Activated naive CD4-positive, alpha-beta T cell treated with anti-CD3 and anti-CD28 coated beads, Interleukin-2, amount 50 U/mL, for 16 hours (primary cell): ENCODE data around the gene BMI1.

Source experiments
- DNase-seq: peaks from one replicate; pipeline ENCODE4 v3.0.0-alpha.2; 2020

Gene BMI1

DNA sequence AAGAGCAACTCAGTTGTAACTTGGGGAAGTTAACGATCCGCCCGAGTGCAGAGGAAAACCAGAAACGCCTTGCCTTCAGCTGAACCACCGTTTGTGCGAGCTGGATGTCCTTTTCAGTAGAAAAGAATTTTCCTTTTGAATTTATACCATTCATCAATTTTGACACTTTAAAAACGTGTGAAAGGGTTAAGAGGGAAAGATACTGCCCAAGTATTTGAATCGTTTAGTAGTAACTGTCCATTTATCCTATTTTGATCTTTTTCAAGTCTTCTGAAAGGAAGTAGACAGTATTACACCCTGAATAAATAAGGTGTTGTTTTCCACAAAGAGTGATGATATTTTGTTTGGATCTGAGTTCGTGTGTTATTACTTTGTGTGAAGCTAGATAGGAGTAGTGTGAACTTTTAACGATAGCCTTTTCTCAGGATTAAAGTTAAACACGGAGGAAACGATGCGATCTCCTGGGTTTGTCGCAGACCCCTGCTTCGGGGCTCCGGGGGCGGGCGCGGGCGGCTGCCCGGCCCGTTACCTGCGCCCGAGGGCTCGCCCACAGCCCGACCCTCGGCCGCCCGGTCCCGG lies 830 bp upstream of the BMI1 start:
- peak; percentile 11 for DNase-seq

DNA sequence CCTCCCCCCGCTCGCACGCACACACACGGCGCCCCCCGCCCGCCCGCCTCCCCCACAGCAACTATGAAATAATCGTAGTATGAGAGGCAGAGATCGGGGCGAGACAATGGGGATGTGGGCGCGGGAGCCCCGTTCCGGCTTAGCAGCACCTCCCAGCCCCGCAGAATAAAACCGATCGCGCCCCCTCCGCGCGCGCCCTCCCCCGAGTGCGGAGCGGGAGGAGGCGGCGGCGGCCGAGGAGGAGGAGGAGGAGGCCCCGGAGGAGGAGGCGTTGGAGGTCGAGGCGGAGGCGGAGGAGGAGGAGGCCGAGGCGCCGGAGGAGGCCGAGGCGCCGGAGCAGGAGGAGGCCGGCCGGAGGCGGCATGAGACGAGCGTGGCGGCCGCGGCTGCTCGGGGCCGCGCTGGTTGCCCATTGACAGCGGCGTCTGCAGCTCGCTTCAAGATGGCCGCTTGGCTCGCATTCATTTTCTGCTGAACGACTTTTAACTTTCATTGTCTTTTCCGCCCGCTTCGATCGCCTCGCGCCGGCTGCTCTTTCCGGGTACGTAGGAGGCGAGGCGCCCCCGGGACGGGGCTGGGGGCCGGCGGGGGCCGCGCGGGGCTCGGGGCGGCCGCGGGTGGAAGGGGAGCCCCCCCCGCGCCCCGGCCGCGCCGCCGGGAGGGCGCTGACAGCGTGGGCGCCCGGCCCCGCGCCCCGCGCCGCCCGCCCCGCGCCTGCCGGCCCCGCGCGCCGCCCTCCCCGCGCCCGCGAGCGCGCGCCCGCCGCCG lies 441 bp downstream of the BMI1 start:
- DNase-seq = peak; percentile 68

DNA sequence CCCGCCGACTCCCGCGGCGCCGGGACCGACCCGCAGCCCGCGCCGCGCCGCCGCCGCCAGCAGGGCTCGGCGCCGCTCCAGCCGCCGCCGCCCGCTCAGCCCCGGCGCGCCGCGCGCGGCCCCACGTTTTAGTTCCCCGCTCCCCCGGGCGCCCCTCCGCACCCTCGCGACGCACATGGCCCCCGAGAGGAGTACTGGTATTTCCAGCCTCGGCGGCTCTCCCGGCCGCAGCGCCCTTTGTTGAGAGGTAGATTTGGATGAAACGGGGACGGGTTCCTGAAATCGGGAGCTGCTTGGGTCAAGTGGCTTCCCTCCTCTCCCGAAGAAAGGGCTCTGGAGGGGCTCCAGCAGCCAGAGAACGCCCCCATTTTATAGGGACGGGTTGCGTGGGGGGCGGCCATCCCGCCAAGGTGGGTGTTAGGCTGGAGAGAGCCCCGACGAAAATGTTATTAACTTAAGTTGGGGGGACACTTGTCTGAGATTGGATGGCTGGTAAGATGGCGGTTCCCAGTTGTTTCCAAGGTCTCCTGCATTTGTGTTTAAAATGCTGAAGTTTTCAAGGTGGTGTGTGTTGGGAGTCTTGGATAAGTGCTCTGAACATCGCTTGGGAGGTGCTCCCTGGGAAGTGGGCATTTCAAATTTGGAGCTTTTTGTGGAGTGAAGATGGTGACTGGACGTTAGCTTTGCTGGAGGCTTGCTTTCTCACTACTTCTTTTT lies 1.2 kb downstream of the BMI1 start:
- DNase-seq = peak; percentile 41

DNA sequence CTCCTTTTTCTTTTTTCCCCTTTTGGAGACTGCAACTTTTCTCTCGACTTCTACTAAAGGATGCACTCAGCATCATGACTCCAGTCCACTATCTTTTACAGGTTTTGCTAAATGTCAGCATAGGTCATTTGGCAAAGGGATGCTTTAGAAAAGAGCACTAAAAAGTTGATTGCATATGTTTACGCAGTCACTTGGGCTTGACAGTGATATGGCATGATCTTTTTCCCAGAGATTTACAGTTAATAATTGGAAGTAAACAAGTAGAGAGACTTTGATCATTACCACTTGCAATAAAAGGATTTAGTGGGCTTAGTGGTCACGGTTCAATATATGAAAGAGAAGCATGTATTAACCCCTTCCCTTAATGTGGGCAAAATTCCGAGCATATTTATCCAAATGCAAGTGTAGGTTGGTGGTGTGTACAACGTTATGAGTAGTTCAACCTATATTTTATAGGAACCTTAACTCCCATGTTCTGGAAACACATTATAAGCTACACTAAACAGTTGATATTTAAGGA lies 1.8 kb downstream of the BMI1 start:
- no peak for DNase-seq

DNA sequence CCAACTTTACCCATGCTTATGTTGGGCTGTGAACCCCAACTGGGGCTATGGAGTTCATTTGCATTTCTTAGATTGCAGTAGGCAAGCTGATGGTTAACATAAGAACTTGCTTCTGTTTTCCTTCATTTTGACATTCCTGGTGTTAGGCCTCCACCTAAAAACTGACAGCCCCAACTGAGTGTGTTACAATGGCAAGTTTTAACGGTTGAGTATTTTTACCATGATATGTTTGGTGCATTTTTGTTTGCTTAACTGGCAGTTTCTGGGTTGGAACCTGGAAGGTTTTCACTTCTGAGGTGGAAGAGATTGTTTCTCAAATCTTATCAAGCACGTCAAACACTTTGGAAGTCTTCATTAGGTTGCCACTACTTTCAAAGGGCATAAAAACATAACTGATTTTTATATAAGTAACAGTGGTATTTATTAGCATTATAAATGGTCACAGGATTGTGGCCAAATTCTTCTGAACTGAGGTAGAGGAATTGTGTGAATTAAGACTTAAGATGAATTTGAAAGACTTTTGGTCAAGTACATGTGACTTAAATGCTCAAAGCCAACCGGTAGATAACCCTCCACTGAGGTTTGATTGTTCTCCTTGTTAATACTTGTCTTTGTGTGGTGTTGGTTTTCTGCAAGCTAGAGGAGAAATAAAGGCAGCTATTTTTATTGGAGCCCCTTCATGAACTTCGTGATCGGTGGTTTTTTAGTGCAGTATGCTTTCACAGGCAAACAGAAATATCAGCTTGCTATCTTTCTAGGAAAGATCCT lies 2.8 kb downstream of the BMI1 start:
- DNase-seq = no peak

DNA sequence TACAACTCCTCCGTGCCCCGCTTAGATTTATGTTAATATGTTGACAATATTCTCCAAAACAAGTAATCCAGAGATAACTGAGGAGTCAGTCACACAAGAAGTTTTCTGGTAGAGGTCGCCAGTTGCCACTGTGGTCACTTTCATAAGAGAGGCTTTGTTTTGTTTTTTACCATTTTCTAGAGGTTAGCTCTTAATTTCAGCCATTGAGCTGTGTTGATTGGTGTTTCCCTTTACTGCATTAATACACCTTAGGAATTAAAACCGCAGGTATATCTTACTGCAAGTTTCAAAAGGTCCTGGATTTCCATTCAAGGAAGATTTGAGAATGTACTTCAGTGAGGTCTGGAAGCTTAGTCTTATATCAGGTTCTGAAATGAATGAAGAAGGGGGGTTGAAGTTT lies 3.5 kb downstream of the BMI1 start:
- DNase-seq = no peak

DNA sequence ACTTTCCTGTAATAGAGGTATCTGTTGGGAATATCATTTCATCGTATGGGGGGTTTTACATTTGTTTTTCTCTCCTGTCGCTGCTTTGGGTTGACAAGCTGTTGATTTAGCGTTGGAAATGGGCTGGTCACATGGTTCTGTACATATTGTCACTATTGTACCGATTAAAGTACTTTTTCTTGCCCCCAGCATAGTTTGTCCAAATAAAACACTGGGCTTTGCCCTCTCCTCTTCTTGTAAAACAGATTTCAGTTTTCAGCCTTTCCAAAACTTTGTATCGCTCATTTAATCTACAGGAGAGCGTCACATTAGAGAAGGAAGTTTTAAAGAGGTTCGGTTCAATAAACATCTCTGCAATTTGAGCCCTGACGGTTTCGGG lies 4.0 kb downstream of the BMI1 start:
- no peak for DNase-seq

DNA sequence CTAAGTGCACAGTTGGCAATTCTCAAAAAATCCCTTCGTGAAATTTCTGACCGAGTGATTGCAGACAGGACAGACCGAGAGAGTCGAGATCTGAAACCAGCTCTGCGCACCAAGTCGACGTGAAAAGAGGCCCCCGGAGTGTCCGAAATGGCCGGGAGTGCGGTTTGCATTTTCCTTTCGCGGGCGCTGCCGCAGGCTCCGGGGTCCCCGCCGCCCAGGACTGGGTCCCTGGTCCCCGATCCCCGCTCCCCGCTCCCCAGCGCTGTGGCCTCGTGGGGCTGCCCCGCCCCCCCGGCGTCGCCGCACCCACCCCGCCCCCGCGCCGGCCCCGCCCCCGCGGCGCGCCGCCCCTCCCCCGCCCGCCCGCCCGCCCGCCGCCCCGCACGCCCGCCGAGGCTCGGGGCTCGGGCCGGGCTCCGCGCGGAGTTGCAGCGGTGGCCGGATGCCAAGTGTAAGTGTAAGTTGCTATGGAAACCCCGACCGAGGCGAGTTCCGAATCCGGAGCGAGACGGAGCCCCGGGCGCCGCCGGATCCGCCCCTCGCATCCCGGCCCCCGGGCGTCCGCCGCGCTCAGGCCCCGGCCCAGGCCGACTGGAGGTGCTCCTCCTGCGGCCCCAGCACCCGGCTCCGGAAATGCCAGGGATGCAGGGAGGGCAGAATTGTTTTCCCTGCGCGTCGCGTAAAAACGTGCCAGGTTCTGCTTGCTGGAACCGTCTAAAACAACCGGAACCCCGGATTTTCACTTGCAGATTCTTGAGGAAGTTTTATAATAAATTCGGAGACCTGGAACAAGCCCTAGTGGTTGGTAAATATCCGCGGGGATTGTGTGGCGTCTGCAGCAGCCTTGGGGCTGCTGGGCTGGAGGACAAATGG lies 4.6 kb downstream of the BMI1 start:
- peak; percentile 61 for DNase-seq

DNA sequence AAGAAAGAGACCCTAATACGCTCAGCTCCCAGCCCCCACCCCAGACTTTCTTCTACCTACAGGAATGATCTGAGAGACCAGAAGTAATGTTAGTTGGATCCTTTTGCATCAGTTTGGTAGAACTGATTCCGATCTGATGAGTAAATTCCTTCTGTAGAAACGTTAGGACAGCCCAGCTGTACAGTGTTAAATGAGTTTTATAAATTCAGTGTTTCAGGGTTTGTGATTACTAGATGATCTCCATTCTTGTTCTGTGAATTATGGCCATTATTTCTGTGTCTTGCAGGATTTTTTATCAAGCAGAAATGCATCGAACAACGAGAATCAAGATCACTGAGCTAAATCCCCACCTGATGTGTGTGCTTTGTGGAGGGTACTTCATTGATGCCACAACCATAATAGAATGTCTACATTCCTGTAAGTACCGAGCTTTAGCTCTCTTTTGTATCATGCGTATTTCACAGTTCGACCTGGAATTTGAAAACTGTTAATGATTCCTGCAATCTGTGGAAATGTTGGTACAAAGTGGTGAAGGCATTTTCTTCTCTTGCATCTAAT lies 5.3 kb downstream of the BMI1 start:
- no peak for DNase-seq

DNA sequence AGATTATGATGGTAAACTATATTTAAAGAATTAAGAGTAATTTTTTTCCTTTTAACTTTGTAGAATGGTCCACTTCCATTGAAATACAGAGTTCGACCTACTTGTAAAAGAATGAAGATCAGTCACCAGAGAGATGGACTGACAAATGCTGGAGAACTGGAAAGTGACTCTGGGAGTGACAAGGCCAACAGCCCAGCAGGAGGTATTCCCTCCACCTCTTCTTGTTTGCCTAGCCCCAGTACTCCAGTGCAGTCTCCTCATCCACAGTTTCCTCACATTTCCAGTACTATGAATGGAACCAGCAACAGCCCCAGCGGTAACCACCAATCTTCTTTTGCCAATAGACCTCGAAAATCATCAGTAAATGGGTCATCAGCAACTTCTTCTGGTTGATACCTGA lies 8.3 kb downstream of the BMI1 start:
- no peak for DNase-seq

DNA sequence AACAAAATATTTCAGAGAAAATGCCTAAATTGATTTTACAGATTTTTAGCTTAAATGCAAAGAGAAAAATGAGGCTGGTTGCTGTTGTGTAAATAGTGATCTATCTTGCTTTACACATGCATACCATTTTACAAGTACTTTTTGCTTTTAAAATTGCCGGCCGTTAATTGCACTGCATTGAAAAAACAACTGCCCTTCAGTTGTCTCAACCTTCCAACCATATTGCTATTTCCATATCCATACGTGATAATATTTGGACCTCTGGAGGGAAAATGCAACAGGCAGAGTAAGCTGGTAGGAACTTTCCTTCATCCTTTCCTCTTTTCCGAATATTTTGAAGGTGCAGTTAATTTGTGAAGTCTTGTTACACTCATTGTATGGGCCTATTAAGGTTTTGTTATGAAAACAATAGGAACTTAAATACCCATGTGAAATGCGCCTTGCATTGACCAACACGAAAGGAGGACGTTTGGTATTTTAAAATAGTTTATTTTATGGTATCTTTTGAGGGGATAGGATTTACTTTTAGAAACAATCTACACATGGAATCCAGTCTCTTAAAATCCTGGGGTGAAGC lies 11.3 kb downstream of the BMI1 start:
- no peak for DNase-seq

DNA sequence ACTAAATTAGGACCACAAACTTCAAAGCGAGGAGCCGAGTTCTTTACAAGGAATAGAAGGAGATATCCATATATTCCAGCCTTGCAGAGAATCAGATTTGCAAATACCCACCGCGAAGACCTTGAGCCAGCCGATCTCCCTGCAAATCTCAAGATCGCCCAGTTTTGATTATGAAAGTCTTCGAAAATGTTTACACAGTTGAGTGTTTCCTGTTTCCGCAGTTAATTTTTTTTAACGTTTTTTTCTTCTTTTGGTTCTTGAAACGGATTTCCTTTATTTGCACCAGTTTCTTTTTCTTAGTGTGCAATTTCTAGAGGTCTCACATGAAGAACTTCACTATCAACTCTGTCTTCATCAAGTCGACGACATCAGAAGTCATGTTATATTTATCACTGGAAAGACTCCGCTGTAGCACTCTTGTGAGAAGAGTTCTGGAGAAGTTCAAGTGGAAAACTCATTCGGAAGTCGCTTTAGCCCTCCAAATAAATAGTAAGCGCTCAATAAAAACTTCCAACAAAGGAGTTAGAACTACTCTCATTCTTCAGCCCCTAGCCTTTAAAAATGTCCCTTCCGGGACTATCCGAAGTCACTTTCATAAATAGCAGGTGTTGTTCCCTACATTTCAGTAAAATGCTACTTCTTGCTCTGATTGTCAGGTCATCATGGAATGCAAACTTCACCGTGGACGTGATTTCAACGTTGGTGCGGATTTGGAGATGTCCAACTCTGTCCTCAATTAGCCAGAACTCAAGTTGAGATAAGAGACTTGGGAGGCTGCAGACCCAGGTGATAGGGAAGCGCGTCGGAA lies 12.5 kb downstream of the BMI1 start:
- no peak for DNase-seq

DNA sequence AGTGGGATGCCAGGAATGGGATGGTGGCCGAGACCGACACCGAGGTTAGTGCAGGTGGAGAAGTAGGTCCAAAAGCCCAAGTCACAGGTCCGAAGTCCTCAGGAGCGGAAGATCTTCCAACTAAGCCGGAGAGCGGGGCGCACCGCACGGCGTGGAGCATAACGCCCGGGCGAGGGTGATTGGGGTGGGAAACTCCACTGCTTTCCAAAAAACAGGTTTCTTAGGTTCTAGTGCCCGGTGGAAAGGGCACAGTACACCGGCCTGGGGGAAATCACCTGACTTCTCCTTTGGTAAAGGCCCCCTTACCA lies 13.0 kb downstream of the BMI1 start:
- no peak for DNase-seq

DNA sequence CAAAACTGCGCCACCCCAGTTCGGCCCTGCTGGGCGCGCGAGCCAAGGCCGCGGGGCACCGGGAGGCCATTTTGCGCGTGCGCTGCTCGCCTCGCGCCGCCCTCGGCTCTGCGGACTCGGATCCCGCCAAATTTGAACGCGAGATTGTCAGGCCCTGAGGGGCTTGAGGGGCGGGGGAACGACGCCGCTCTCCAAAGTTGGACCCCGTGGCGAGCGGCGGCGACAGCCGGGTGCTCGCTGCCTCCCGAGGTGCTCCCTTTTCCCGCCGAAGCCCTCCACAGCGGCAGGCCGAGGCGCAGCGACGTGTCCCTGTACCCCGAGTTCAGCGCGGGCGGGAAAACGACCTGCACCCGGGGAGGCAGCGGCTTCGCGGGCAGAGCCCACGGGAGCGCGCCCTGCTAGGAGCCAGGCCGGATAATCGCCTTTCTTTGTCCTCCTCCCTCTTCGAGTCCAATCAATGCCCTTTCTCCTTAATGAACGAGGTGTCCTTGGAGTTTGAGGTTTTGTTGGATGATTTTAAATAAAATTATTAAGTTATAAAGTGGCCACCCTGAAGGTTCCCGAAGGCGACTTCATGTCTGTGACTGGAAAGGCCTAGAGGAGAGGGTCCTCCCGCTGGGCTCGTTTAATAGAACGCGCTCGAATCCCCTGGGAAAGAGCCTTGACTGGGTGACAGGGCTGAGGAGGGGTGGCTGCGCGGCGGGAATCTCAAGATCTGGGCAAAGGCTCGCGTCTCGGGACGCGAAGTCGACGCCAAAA lies 13.7 kb downstream of the BMI1 start:
- DNase-seq = no peak

DNA sequence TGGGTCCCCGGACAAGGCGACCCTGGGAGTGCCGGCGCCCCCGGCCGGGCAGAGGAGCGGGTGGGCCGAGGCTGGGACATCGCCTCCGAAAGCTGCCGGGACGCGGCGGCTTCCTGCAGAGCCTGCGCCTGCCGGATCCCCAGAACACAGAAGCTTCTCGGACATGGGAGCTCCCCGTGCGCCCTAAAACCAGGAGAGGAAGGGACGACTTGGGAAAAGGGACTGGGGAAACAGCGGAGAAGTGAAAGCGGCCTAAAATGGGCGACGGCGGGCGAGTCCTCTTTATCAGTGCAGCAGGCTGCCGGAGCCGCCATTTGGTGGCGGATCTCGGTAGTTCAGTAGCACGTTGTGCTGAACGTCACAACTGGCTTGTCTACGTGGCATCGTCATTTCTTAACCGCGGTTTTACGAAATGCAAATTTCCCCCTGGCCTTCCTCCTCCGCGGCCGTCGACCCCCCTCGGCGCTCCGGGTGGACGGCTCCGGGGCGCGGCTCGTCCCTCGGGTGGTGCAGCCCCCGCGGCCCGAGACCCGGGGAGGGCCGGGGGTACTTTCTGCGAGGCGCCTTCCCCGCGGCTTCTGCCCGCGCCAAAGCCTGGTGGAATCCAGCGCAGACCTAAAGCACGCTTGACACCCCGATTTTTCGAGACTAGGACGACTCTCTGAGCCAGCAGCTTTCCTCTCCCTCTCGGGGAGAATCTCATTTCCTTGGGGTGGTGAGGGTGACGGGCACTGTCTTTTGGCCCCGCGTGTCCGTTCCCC lies 14.5 kb downstream of the BMI1 start:
- DNase-seq = peak; percentile 65

DNA sequence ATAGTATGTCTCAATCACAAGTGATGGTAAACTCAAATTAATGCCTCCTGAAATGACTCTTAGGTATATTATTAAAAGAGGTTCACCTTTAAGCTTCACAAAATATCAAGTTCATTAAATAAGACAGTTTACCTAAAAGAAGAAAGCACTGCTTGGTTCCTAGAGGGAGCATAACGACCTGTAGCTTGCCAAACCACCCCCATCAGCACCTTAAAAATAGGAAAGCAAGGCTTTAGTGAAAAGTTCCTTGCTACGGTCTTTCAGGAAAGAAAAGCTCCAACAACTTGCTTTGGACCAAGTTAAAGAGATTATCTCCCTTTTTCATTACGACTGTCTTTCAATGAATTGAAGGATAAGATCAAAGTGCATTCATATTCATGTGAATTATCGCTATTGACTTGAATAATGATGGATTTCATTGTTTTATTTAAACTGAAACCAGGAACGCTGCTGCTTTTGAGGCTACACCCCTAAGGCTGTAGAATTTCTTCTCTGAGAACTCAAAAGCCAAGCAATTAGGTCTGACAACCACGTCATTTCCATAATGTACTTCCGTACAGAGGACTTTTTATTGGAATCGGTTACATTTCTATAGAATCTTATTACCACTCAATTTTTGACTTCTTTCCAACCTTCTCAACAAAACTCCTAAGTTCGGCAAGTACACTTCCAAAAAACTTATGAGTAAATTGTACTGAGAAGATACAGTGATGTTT lies 17.4 kb downstream of the BMI1 start:
- no peak for DNase-seq

DNA sequence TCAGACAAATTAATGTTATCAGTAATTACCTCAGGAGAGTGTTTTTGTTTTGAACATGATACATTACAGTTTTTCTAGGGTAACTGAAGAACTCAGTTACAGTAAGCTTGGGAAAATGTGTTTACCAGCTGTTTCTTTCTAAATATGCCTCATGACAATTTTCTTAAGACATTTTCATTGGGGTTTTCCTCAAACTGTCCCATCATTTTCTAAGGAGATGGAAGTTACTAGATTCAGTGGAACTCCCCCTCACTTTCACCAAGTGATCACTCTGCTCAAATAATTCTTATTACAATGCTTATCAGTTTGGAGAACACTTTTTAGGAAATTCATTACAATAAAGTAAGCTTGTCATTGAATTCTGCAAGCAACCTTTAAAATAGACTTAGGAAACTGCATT lies 18.0 kb downstream of the BMI1 start:
- DNase-seq = no peak

DNA sequence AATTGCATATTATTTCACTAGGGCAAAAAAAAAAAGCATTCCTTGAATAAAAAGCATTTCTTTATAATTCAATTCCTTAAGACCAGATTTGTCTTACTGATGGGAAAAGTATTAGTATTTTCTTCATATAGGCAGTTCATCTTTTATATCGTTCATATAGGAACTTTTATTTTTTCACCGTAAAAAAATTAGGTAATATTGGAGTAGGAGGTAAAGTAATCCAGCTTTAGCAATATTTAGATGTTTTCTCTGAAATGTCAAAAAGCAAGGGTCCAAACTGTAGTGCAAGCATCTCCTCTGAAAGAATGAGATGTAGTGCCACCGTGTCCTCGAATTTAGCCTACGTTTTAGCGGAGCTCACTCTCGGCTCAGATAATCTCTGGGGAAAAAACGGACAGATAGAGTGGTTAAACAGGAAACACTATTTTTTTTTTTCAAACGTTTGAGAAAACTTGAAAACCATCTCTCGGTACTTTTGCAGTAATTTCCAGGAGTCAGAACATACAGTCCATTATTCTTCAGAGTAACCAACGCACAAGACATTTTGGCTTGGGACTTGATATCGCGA lies 18.9 kb downstream of the BMI1 start:
- no peak for DNase-seq
